GM23338 (cell line): ENCODE results near the gene CRACR2B. TPM values are rescaled to one million over a fixed set of nuclear protein-coding genes. Genes with fewer than 3 reads are reported as not detected.
A peak's percentile ranks its signal among the peaks of the same experiment; 100 is the strongest.

Source experiments
- ATAC-seq: fragments of 200-7000 bp; cut with Tn5 transposase; 3 replicates; pipeline ENCODE4 v1.9.1; 2020
- DNase-seq: peaks from one replicate; pipeline ENCODE4 v3.0.0-alpha.2; 2015; ENCODE audit warnings: low spot score
- H2AFZ ChIP-seq: fragments of 200-600 bp; sonication (generic); 2 replicates; pipeline ENCODE4 v1.8.0; 2016; ENCODE audit warnings: antibody characterized with exemption, mild to moderate bottlenecking, moderate library complexity
- H3F3A ChIP-seq: fragments of 200-600 bp; sonication (generic); replicated peaks from 2 replicates; pipeline ENCODE4 v1.8.0; 2017; ENCODE audit warnings: antibody characterized with exemption, mixed run types, low read depth
- H3K27ac ChIP-seq: fragments of 200-600 bp; sonication (generic); 2 replicates; pipeline ENCODE4 v1.6.1; 2016; ENCODE audit warnings: low read depth
- H3K27me3 ChIP-seq: fragments of 200-600 bp; sonication (generic); 2 replicates; pipeline ENCODE4 v1.8.0; 2016; ENCODE audit warnings: mild to moderate bottlenecking, mixed run types, moderate library complexity; ENCODE audit not compliant: insufficient read depth
- H3K36me3 ChIP-seq: fragments of 200-600 bp; sonication (generic); 2 replicates; pipeline ENCODE4 v1.8.0; 2016; ENCODE audit warnings: mild to moderate bottlenecking; ENCODE audit not compliant: insufficient read depth
- H3K4me1 ChIP-seq: fragments of 200-600 bp; sonication (generic); 2 replicates; pipeline ENCODE4 v1.8.0; 2016; ENCODE audit warnings: mild to moderate bottlenecking, moderate library complexity; ENCODE audit not compliant: insufficient read depth
- H3K4me2 ChIP-seq: fragments of 200-600 bp; sonication (generic); 2 replicates; pipeline ENCODE4 v1.7.1; 2017; ENCODE audit warnings: mixed run types
- H3K4me3 ChIP-seq: fragments of 200-600 bp; sonication (generic); 2 replicates; pipeline ENCODE4 v1.6.1; 2016; ENCODE audit warnings: mixed run types
- H3K79me2 ChIP-seq: fragments of 200-600 bp; sonication (generic); replicated peaks from 2 replicates; pipeline ENCODE4 v1.8.0; 2017; ENCODE audit warnings: mild to moderate bottlenecking; ENCODE audit not compliant: insufficient read depth
- H3K9me2 ChIP-seq: fragments of 200-600 bp; sonication (generic); 2 replicates; pipeline ENCODE4 v1.8.0; 2017; ENCODE audit not compliant: insufficient read depth
- H4K20me1 ChIP-seq: fragments of 200-600 bp; sonication (generic); replicated peaks from 2 replicates; pipeline ENCODE4 v1.8.0; 2017; ENCODE audit warnings: mild to moderate bottlenecking; ENCODE audit not compliant: insufficient read depth
- H3K27ac Mint-ChIP-seq: 2 replicates; pipeline ENCODE4 v1.8.0; 2020; ENCODE audit warnings: inconsistent platforms, mild to moderate bottlenecking, moderate library complexity, mixed read lengths
- H3K27me3 Mint-ChIP-seq: 3 replicates; pipeline ENCODE4 v1.8.0; 2022; ENCODE audit warnings: low read depth, mild to moderate bottlenecking, moderate library complexity, mixed read lengths, inconsistent platforms; ENCODE audit not compliant: insufficient read depth, poor library complexity
- H3K36me3 Mint-ChIP-seq: 3 replicates; pipeline ENCODE4 v1.8.0; 2021; ENCODE audit warnings: low read depth, mild to moderate bottlenecking, inconsistent platforms, moderate library complexity, mixed read lengths
- H3K4me1 Mint-ChIP-seq: 3 replicates; pipeline ENCODE4 v1.8.0; 2020; ENCODE audit warnings: mild to moderate bottlenecking, inconsistent platforms, mixed read lengths
- H3K4me3 Mint-ChIP-seq: 3 replicates; pipeline ENCODE4 v1.8.0; 2021; ENCODE audit warnings: moderate library complexity, mild to moderate bottlenecking, inconsistent platforms, mixed read lengths
- H3K9me3 Mint-ChIP-seq: 3 replicates; pipeline ENCODE4 v1.8.0; 2020; ENCODE audit warnings: moderate library complexity, mild to moderate bottlenecking, inconsistent platforms, mixed read lengths
- CTCF ChIP-seq, 2 experiments: fragments of 200-600 bp in 1 of 2; sonication (generic) in 1 of 2; conservative IDR thresholded peaks; 2 replicates each; pipeline versions ENCODE4 v1.5.1 to v1.6.1; 2016 to 2017; ENCODE audit warnings: antibody characterized with exemption in 2 of 2, low read depth in 2 of 2, mild to moderate bottlenecking in 2 of 2, moderate library complexity in 1 of 2
- ETS1 ChIP-seq: IDR thresholded peaks from 2 replicates; pipeline ENCODE4 v1.6.1; 2016; ENCODE audit warnings: antibody characterized with exemption
- POLR2AphosphoS5 ChIP-seq: IDR thresholded peaks from 2 replicates; pipeline ENCODE4 v1.6.1; 2016; ENCODE audit warnings: antibody characterized with exemption, low read depth
- REST ChIP-seq: IDR thresholded peaks from one replicate; pipeline ENCODE4 v1.6.1; 2018; ENCODE audit warnings: antibody characterized with exemption; ENCODE audit not compliant: unreplicated experiment
- ZNF462 ChIP-seq: fragments of 250-450 bp; sonication (Bioruptor Pico); IDR thresholded peaks from 2 replicates; pipeline ENCODE4 v1.5.0; 2020; ENCODE audit warnings: mild to moderate bottlenecking, moderate library complexity
- polyA plus RNA-seq: library from polyadenylated mRNA; unstranded; fragments of >200 nt; fragmentation: Nextera tagmentation; extraction: Ambion mirVana; gene quantifications from 2 replicates; pipeline ENCODE4 v1.2.1, GENCODE V29; 2016
- total RNA-seq: library from RNA; depleted of rRNA; stranded (reverse); fragments of >200 nt; shearing (Covaris generic); gene quantifications from 2 replicates; pipeline ENCODE4 v1.2.3, GENCODE V29; 2014

The CRACR2B gene
- total and polyA plus RNA-seq, 2 experiments from 2014 or later: 55.9 to 64.1 TPM

GRCh38 chr11:783581-784015, 44.1 kb upstream of the CRACR2B start:
- Mint-ChIP-seq H3K27ac (peak overlapping the region; percentile 63; the same call in 1 of the 2 replicates), H3K36me3 (peaks cover 18% of the 10 kb centered on the region), H3K4me3 (peak overlapping the region; percentile 59), H3K9me3 (no peaks in the 10 kb centered on the region), H3K27me3 (peaks cover 13% of the 10 kb centered on the region), H3K4me1 (peaks cover 33% of the 10 kb centered on the region)
- ATAC-seq: peak; percentile 95
- H3K4me1 ChIP-seq: peaks cover 14% of the 10 kb centered on the region
- peak; percentile 79 to 95 for TF ChIP-seq CTCF (conservative IDR thresholded peaks at IDR 0.05; ENCODE audit: low read depth in 2 of 2)
- TF ChIP-seq POLR2AphosphoS5: peak; percentile 41; the same call in 1 of the 2 replicates
- no peak for TF ChIP-seq ETS1
- H3F3A ChIP-seq: peaks cover 10% of the 10 kb centered on the region
- no peaks in the 10 kb centered on the region for H3K36me3 ChIP-seq
- H3K9me2 ChIP-seq: no peaks in the 10 kb centered on the region
- H3K27ac ChIP-seq: no peak overlapping the region
- H3K4me2 ChIP-seq: peak overlapping the region; percentile 19
- H2AFZ ChIP-seq: no peak overlapping the region
- peaks cover under 1% of the 10 kb centered on the region; the same call in 1 of the 2 replicates for H3K79me2 ChIP-seq
- H3K4me3 ChIP-seq: peak overlapping the region; percentile 7; the same call in 1 of the 2 replicates
- no peaks in the 10 kb centered on the region for H3K27me3 ChIP-seq
- peak; percentile 98 for DNase-seq
- peaks cover 11% of the 10 kb centered on the region for H4K20me1 ChIP-seq

GRCh38 chr11:786235-787083, 41.3 kb upstream of the CRACR2B start:
- Histone ChIP-seq H3F3A (peaks cover 19% of the 10 kb centered on the region), H3K4me3 (no peak overlapping the region), H4K20me1 (peaks cover 10% of the 10 kb centered on the region), H3K79me2 (no peaks in the 10 kb centered on the region), H3K4me1 (peaks cover 28% of the 10 kb centered on the region), H3K27me3 (no peaks in the 10 kb centered on the region), H3K27ac (no peak overlapping the region), H3K4me2 (no peak overlapping the region), H3K36me3 (no peaks in the 10 kb centered on the region), H3K9me2 (no peaks in the 10 kb centered on the region), H2AFZ (no peak overlapping the region)
- Mint-ChIP-seq H3K4me3 (no peak overlapping the region; the same call in 2 of the 3 replicates), H3K4me1 (peaks cover 40% of the 10 kb centered on the region), H3K9me3 (no peaks in the 10 kb centered on the region), H3K27me3 (peaks cover 20% of the 10 kb centered on the region), H3K27ac (no peak overlapping the region), H3K36me3 (peaks cover 13% of the 10 kb centered on the region; the same call in 2 of the 3 replicates)
- DNase-seq: no peak
- no peak for ATAC-seq
- TF ChIP-seq REST: no peak
- no peak for TF ChIP-seq ZNF462 (CRISPR knock-in tag)
- no peak; the same call in none of the 2 replicates for TF ChIP-seq POLR2AphosphoS5
